Nephron (organoid): ENCODE data around the gene UBE2Q2.
A peak's percentile ranks its signal among the peaks of the same experiment; 100 is the strongest.

Experiments
- H3K27ac Mint-ChIP-seq, 3 experiments: 2 replicates each; pipeline ENCODE4 v1.8.0; 2020; ENCODE audit warnings: mixed read lengths in 3 of 3, mild to moderate bottlenecking in 2 of 3, moderate library complexity in 1 of 3
- H3K27me3 Mint-ChIP-seq: 2 replicates; pipeline ENCODE4 v1.8.0; 2021; ENCODE audit warnings: low read depth, mild to moderate bottlenecking, moderate library complexity, mixed read lengths
- H3K36me3 Mint-ChIP-seq: 2 replicates; pipeline ENCODE4 v1.8.0; 2020; ENCODE audit warnings: low read depth, mixed read lengths
- H3K4me1 Mint-ChIP-seq: 2 replicates; pipeline ENCODE4 v1.8.0; 2020; ENCODE audit warnings: mixed read lengths
- H3K4me3 Mint-ChIP-seq, 3 experiments: 2 replicates each; pipeline ENCODE4 v1.8.0; 2020; ENCODE audit warnings: mild to moderate bottlenecking in 3 of 3, mixed read lengths in 3 of 3, moderate library complexity in 2 of 3
- H3K9me3 Mint-ChIP-seq: 2 replicates; pipeline ENCODE4 v1.8.0; 2020; ENCODE audit warnings: mixed read lengths
- CTCF ChIP-seq, 3 experiments: fragments of 200-600 bp; sonication (generic); IDR thresholded peaks; one replicate each; pipeline ENCODE4 v1.5.0; 2021; ENCODE audit warnings: antibody characterized with exemption in 3 of 3; ENCODE audit not compliant: unreplicated experiment in 3 of 3

UBE2Q2 gene

GRCh38 chr15:75808563-75808962 lies 34.7 kb upstream of the UBE2Q2 start:
- H3K9me3 Mint-ChIP-seq = no peaks in the 10 kb centered on the region
- H3K4me1 Mint-ChIP-seq = no peaks in the 10 kb centered on the region
- no peak overlapping the region for H3K27ac Mint-ChIP-seq
- H3K4me3 Mint-ChIP-seq = no peak overlapping the region
- no peaks in the 10 kb centered on the region for H3K36me3 Mint-ChIP-seq
- no peak for TF ChIP-seq CTCF (IDR thresholded peaks at IDR 0.05; ENCODE audit: unreplicated experiment in 3 of 3)
- peaks cover 21% of the 10 kb centered on the region for H3K27me3 Mint-ChIP-seq

GRCh38 chr15:75809986-75810750 lies 33.1 kb upstream of the UBE2Q2 start:
- peak; percentile 10 to 41 (median 28) for TF ChIP-seq CTCF (IDR thresholded peaks at IDR 0.05; ENCODE audit: unreplicated experiment in 3 of 3)

GRCh38 chr15:75810874-75811498 lies 32.3 kb upstream of the UBE2Q2 start:
- no peak overlapping the region for H3K27ac Mint-ChIP-seq
- H3K27me3 Mint-ChIP-seq = peaks cover 18% of the 10 kb centered on the region
- no peaks in the 10 kb centered on the region for H3K4me1 Mint-ChIP-seq
- no peaks in the 10 kb centered on the region for H3K36me3 Mint-ChIP-seq
- TF ChIP-seq CTCF (IDR thresholded peaks at IDR 0.05; ENCODE audit: unreplicated experiment in 3 of 3) = no peak
- no peak overlapping the region for H3K4me3 Mint-ChIP-seq
- no peaks in the 10 kb centered on the region for H3K9me3 Mint-ChIP-seq

More at GRCh38 chr15:75809986-75810750, 33.1 kb upstream of the UBE2Q2 start:
- no peak overlapping the region for H3K4me3 Mint-ChIP-seq
- H3K9me3 Mint-ChIP-seq = no peaks in the 10 kb centered on the region
- peaks cover 21% of the 10 kb centered on the region for H3K27me3 Mint-ChIP-seq
- H3K27ac Mint-ChIP-seq = no peak overlapping the region
- no peaks in the 10 kb centered on the region for H3K4me1 Mint-ChIP-seq
- no peaks in the 10 kb centered on the region for H3K36me3 Mint-ChIP-seq

GRCh38 chr15:75811626-75812025 lies 31.6 kb upstream of the UBE2Q2 start:
- H3K27ac Mint-ChIP-seq = no peak overlapping the region
- no peaks in the 10 kb centered on the region for H3K4me1 Mint-ChIP-seq
- no peaks in the 10 kb centered on the region for H3K9me3 Mint-ChIP-seq
- H3K36me3 Mint-ChIP-seq = no peaks in the 10 kb centered on the region
- H3K4me3 Mint-ChIP-seq = no peak overlapping the region
- TF ChIP-seq CTCF (IDR thresholded peaks at IDR 0.05; ENCODE audit: unreplicated experiment in 3 of 3) = no peak
- H3K27me3 Mint-ChIP-seq = peaks cover 15% of the 10 kb centered on the region

GRCh38 chr15:75814794-75815193 lies 28.5 kb upstream of the UBE2Q2 start:
- no peak for TF ChIP-seq CTCF (IDR thresholded peaks at IDR 0.05; ENCODE audit: unreplicated experiment in 3 of 3)
- Mint-ChIP-seq H3K36me3 (no peaks in the 10 kb centered on the region), H3K27ac (no peak overlapping the region), H3K4me1 (no peaks in the 10 kb centered on the region), H3K27me3 (peaks cover 10% of the 10 kb centered on the region), H3K9me3 (no peaks in the 10 kb centered on the region), H3K4me3 (no peak overlapping the region)
